T-helper 1 cell (primary cell): ENCODE measurements around the gene ITPK1.

Source experiments
- DNase-seq, 5 donors: peaks; one replicate each; pipeline ENCODE4 v3.0.0-alpha.2; 2012 to 2020

Gene ITPK1

DNA sequence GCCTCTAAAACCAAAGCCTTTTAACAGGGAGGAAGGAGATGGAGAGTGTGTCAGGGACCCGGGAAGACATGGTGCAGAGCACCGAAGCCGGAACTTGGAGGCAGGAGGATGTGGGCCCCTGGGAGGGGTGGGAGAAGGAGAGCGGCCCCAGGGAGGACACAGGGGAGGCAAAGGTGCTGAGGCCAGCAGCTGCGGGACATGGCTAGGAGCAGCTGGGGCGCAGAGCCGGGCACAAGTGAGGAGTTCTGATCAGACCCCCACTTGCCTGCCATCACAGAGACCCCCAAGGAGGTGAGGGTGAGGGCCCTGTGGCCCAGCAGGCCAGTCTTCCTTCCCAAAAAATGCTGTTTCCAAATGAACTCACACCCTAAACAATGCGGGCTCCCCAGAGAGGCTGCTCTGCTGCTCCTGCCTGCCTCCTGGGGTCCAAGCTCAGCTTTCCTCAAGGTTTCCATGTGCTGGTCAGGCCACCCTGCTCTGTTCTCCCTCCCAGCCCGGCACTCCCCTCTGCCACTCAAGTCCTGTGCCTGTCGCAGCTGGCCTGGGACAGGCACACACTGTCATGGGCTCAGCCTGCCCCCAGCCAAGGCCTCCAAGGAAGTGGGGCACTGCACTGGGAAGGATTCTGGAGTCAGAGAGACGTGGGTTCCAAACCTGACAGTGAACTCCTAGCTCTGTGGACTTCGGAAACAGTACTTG, 168.7 kb downstream of the ITPK1 start:
- no peak for DNase-seq

DNA sequence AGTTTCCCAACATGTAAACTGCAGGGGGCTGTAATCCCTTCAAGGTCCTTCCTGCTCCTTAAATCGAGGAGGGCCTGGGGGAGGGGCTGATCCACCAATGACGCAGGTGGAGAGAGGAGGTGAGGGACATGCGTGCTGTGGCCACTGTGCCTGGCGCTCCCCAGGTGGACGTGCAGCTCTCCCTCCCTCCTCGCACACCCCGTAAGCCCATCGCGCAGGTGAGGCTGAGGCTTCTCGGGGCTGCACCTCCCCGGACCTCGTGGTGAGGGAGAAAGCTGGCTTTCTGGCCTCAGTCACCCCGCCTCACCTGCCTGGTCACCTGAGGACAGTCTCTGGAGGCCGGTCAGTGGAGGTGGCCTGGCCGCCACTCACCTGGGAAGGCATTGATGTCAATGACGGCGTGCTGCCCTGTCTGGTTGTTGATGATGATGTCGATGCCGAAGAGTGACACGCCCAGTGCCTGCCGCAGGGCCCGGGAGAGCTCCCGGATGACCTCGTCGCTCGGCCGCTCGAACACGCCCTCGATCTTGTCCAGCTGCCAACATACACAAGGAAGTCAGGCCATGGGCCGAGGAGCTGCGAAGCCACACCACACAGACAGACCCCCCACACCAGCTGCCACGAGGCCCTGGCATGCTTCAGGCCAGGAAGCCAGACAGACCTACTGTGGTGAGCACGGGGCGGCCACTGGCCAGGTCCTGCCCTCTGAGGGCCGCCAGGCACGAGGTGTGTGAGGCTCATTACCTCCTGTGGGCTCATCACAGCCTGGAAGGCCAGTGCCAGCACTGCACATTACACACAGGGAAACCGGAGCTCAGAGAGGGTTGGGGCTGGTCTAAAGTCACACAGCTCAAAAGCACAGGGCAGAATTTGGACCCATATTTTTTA, 169.5 kb downstream of the ITPK1 start:
- DNase-seq, result no peak

DNA sequence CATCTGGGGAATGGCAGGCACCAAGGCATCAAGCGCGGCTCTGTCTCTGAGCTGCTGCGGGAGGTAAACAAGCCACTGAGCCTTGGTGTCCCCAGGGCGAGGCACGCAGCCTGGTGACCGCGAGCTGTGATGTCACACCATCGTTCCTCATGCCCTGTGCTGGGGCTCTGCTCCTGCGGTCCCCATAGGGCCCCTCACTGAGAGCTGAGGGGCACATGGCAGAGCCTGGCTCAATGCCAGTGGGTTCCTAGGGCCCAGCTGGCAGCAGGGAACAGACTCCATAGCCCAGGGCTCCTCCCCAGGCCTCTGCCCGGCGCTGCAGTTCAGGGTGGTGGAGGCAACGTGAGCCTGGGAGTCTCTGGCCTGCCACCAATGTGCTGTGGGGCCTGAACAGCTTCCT, 170.2 kb downstream of the ITPK1 start:
- DNase-seq, result no peak

DNA sequence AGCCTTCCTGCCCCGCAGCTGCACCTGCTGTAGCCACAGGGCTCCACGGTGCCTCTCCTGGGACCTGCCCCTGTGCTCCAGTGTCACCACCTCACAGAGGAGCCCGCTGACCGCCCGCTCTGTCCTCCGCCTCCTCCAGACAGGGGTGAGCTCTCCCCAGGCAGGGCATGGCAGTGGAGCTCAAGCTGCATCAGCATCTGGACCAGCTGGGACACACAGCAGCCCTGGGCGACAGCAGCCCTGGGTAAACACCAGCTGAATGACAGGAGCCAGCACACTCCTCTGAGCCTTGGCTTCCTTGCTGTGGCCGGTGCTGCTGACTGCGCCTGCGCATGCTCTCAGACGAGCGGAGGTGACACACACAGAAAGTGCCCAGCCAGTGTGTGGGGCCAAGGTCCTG, 170.7 kb downstream of the ITPK1 start:
- DNase-seq, result no peak

DNA sequence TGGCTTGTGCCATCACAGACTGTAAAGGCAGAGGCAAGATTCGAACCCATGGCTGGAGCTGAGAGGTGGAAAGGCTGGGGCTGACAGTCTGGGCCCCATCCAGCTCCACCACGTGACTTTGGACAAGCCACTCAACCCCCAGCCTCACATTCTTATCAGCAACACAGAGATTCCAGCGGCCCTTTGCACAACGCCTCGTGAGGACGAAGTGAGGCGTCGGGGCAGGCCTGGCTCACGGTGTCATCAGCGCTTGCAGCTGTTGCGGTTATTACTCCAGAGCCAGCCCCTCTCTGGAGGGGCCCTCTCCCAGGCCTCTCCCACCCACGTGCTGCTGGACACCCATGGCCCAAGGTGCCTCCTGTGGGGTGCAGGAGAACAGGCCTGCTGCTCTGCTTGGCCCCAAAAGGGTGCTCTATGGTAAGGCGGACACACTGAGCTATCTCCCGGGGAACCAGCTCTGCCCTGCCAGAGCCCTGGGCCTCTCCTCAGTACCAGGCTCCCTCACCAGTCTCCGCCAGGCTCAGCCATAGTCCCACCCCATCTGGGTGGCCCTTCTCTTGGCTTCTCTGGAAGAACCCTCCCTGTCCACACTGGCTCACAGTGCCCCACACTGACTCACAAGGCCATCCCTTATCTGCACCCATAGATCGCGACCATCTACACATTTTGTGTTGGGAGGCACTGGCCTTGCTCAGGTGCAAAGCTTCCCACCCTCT, 171.7 kb downstream of the ITPK1 start:
- DNase-seq, result no peak

DNA sequence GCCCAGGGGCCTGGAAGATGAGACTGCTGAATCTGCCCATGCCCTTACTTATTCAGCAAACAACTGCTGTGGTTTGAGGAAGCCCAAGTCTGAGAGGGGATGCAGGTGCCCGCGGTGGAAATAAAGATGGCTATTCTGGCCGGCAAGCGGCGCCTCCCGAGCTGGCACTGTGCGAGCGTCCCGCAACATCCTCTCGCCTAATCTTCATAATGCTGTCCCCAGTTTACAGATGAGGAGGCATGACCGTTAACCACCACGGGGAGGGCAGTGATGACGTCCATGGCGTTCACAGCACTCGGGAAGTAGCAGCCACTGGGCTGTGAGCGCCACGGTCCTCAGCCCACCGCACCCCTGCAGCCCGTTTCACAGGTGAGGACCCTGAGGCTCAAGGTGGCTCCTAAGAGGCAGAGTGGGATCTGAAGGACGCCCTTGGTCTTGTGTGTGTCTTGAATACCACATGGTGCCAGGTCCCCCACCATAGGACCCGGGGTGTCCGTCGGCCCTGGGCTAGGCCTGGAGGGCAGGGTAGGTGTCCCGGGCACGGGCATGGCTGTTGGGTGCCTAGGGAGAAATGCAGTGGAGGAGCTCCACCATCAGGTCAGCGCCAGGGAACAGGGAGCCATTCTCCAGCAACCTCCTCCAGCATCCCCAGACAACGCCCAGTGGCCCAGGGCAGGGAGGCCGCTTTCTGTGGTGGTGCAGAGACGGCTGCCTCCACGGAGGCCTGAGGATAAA, 172.6 kb downstream of the ITPK1 start:
- DNase-seq, result no peak

DNA sequence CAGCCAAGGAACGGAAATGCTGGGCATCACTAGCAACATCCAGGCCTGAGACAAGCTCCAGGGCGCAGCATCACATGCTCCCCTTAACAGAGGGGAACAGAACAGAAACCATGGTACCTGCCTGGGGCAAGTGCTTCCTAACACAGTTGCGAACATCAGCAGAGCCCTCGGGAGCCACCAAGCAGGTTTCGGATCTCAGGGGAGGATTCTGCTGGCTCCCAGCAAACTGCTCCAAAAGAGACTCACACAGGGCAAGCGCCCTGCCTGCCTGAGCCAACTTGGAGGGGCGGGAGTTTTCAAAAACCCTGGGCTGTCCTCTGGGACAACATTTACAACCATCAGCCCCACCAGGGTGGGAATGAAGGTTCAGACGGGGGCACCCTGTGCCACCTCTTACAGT, 173.1 kb downstream of the ITPK1 start:
- DNase-seq, result no peak

DNA sequence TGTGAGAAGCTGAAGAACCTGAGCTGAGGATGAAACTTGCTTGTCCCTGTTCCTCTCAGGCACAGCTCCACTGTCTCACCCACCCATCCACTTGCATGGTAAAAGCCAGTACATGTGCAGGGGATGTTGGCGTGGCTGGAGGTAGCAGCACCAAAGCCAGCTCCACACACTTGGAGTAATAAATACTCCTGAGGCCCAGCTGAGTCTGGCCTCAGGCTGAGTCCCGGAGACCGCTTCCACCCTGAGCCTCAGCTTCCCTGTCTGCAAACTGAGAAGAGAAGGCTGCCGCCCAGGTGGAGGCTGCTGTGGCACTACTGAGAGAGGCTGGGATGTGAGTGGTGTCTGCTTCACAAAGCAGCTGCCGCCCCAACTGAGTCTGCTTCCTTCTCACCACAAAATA, 173.6 kb downstream of the ITPK1 start:
- no peak for DNase-seq

DNA sequence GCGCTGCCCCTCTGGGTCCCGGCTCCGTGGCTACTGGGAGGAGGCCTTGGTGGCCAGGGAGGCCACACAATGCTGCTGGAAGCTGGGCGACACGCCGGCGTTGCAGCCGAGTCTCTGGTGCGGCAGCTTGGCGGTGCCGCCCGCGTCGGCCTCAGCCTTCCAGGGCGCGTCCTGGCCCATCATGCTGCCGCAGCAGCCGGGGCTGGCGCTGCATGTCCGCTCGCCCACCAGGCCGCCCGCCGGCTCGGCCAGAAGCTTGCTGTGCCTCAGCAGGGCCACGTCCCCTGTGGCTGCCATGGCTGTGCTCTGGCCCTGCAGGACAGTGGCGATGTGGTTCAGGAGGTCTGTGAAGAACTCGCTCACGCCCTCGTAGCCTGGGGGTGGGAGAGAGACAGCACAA, 174.2 kb downstream of the ITPK1 start:
- no peak for DNase-seq

DNA sequence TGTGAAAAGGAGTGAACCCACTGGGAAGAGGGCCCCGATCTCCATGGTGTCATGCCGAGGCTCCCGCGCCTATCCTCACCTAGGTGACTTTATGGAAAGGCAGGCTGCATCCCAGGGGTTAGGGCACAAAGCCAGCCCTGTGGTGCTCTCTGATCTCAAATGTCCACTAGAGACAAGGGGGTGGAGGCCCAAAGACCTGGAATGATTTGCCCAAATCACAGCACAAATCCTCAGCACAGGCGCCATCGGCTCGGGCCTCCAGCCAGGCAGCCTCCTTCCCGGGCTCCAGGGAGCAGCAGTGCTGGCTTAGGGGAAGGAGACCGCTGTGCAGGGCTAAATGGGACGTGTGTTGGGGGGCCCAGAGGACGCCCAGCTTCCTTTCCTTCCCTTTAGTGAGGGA, 175.2 kb downstream of the ITPK1 start:
- no peak for DNase-seq

DNA sequence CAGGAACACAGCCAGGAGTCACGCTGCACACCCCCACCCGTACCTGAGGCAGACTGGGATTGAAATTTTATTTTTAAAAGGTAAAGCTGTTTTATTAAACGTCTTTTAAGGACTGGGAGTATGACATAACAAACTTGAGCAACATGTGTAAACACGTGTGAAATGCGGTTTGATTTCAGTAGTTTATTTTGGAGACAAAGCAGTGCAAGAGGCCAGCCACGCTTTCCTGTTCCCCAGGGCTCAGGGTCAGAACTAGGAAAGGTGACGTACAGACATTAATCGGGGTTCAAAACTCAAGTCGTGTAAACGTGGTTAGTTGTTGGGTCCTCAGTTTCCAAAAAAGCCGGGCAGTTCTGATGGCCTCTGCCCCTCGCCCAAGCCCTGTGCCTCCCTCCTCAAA, 176.0 kb downstream of the ITPK1 start:
- no peak for DNase-seq

DNA sequence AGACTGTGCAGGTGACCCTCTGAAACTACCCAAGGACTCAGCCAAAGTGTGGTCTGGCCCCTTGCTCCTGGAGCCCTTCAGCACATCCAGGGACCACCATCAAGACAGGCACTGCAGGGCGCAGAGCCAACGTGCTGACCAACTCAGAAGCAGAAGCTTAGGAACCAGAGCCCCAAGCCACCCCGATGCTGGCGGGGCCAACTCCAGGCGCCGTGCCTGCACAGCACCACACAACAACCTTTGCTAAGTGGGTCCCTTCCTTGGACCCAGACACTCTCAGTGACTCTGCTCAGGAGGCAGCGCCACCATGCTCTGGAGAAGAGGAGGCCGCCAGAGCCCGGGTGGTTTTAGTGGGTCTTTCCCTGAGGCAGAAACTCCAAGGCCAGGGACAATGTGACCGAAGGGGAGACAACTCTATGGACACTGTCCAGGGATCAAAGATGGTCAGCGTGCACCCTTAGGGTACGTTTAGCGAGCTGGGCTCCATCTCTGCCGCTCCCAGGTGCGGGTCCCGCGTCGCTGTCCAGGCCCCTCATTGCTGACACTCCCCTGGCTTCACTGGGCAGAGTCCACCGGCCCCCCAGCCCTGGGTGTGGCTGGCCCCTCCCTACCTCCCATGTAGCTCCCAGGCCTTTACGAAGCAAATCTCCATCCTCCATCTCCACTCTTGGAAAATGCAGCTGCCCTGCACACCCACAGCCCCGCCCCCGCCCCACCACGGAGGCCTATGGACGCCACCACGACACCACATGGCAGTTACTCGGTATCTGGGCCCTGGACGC, 176.6 kb downstream of the ITPK1 start:
- no peak for DNase-seq

DNA sequence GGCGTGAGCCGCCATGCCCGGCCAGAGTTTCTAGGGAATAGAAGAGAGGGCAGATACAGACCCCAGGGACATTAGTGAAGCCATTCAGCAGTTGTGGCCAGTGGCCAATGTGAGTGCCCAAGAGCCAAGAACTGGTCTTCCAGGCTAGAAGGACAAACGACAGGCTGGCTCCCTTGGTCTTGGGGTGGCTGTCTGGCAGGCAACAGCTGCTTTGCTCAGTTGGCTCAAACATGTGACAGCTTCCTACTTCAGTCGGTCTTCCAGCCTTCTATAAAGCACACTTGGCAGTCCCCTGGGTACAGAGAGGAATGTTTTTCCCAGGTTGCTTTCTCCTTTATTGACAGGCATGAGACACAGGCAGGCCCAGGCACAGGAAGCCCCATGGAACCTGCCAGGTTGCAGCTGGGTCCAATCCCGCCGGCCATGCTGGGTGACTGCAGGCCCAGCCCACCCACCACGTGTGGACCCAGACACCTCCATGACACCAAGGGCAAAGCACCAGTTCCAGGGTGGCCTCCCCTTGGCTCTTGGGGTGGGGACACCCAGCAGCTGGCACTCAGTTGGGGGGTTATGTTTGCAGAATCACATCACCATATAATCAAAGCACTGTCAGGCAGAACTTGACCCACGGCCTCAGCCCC, 177.4 kb downstream of the ITPK1 start:
- no peak for DNase-seq

DNA sequence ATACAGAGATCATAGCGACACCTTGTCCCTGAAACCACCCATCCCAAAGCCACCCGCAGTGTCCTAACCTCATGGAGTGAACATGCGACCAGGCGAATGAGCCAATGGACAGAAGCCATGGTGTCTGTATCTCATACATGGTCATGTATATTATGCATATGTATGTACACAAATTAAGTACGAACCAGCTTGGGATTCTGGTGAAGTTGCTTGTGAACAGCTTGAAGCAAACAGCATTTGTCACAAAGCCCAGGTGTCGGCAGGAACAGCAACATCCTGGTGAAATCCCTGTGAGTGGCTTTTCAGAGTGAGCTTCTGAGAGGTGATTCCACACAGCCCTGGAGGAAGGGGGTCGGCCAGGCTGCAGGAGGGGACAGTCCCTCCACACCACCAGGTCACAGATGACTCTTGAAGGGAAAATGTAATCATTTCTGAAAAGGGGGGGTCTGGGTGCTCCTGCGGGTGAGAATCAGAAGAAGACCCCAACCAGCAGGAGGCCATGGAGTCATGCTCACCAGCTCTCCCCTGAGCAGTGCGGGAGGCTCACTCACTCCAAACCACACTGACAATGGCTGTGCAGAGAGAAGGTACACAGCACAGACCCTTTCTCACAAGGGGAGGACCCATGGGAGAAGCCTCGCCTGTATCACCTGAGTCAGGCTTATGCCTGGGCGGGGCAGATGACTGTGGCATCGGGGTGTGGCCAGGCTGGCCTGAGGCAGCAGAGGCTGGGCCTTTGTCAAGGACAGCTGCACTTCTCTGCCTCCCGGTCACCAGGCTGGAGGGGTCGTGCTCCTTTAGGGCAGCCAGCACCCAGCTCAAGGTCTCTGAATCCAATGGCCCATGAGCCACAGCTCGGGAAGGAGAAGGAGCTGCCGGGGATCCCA, 178.4 kb downstream of the ITPK1 start:
- no peak for DNase-seq

DNA sequence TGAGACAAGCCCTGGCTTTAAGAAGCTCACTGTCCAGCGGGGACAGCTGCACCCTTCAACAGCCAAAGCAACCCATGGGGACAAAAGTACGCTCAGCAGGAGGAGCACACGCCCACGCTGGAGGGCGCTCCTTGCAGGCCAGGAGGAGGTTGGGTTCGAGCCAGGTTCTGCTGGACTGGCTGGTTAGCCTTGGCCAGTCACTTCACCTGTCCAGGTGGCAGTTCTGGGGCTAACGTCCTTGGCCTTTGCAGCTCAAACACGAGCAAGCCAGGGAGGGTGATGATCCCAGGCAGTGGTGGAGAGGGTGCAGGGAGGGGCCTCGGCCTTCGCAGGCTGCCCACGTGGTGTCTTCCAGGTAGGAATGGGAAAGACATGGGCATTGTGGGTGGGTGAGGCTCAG, 179.6 kb downstream of the ITPK1 start:
- no peak for DNase-seq

DNA sequence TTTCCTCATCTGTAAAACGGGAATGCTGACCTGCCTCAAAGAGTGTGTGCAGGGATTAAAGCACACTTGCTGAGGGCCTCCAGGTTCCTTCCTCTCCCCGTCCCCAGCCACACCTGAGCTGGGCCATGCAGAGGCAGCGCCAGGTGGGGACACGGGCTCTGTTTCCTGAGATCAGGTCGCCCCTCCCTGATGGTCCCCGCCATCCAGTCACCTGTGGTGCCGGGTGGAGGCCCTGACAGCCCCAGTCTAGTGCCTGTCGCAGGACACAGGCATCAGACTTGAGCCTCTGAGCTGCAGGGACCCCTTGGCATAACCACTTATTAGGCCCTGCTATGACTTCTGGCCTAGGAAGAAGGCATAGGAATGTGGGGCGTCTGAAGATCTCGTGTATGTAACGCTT, 180.3 kb downstream of the ITPK1 start:
- no peak for DNase-seq

DNA sequence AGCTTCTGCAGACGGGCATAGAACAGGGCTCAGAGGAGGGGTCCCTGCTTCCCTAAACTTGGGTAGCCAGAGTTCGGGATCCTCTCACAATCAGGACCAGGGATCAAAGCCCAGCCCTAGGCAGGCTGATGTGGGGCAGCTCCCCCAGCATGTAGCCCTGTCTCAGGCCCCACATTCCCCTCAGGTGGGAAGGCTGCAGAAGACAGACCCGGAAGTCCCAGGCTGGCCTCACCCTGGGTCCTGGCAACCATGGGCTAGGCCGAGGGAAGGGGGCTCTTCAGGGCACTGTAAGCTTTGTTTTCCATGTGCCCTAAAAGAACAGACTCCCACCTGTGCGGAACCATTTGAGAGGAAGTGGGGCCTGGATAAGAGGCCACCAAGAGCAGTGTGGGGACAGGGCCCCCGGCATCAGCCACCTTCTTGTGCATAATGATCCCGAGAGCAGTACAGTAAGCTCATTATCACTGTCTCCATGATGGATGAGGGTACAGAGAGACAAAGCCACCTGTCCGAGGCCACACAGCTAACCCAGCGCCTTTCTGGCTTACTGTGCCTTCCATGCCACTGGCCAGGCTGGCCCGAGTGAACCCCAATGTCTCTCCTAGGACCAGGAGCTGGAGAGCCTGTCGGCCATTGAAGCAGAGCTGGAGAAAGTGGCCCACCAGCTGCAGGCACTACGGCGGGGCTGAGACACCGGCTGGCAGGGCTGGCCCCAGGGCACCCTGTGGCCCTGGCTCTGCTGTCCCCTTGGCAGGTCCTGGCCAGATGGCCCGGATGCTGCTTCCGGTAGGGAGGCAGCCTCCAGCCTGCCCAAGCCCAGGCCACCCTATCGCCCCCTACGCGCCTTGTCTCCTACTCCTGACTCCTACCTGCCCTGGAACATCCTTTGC, 181.3 kb downstream of the ITPK1 start:
- DNase-seq, result no peak

DNA sequence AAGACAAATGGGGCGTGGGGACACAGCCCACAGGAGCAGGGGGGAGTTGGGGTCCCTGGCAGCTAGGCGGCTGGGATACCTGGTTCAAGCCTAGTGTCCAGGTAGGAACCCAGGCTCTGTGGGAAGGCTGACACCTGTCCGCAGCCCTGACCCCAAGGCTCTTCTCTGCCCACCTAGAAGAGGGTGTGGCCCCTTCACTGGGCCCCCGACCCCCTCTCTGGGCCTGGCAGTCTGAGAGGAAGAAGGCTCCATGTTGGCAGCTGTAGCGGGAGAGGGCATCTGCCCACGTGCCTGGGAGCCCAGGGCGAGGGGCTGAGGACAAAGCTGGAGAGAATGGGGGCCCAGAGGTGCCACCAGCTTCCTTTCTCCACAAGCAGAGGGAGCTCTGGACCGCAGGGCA, 182.2 kb downstream of the ITPK1 start:
- DNase-seq, result no peak
